Smooth muscle cell (in vitro differentiated cells): ENCODE data around the gene MRPS5. TPM values are rescaled to one million over a fixed set of nuclear protein-coding genes. Genes with fewer than 3 reads are reported as not detected.

Experiments used
- DNase-seq: peaks from one replicate; lab custom pipeline; 2025; ENCODE audit not compliant: unreplicated experiment; lab: John Stamatoyannopoulos, UW
- H2AFZ ChIP-seq: fragments of 200-600 bp; sonication (generic); 2 replicates; pipeline ENCODE4 v1.6.0; 2016; ENCODE audit warnings: antibody characterized with exemption, low read depth, mild to moderate bottlenecking
- H3F3A ChIP-seq: fragments of 200-600 bp; sonication (generic); 2 replicates; pipeline ENCODE4 v1.6.0; 2017; ENCODE audit warnings: antibody characterized with exemption, low read depth
- H3K27ac ChIP-seq: fragments of 200-600 bp; sonication (generic); 2 replicates; pipeline ENCODE4 v1.5.1; 2016; ENCODE audit warnings: low read depth, mild to moderate bottlenecking
- H3K27me3 ChIP-seq: fragments of 200-600 bp; sonication (generic); 2 replicates; pipeline ENCODE4 v1.6.1; 2016; ENCODE audit warnings: low read depth, mild to moderate bottlenecking
- H3K36me3 ChIP-seq: fragments of 200-600 bp; sonication (generic); 2 replicates; pipeline ENCODE4 v1.5.1; 2016; ENCODE audit warnings: low read depth
- H3K4me1 ChIP-seq: fragments of 200-600 bp; sonication (generic); 2 replicates; pipeline ENCODE4 v1.5.1; 2016; ENCODE audit warnings: low read depth
- H3K4me2 ChIP-seq: fragments of 200-600 bp; sonication (generic); 2 replicates; pipeline ENCODE4 v1.6.0; 2016; ENCODE audit warnings: mild to moderate bottlenecking
- H3K4me3 ChIP-seq: fragments of 200-600 bp; sonication (generic); 2 replicates; pipeline ENCODE4 v1.5.1; 2016; ENCODE audit warnings: mild to moderate bottlenecking
- H3K79me2 ChIP-seq: fragments of 200-600 bp; sonication (generic); 2 replicates; pipeline ENCODE4 v1.6.0; 2016; ENCODE audit warnings: low read depth, mild to moderate bottlenecking
- H3K9ac ChIP-seq: fragments of 200-600 bp; sonication (generic); 2 replicates; pipeline ENCODE4 v1.6.0; 2016; ENCODE audit warnings: low read depth
- H3K9me3 ChIP-seq: fragments of 200-600 bp; sonication (generic); replicated peaks from 2 replicates; pipeline ENCODE4 v1.5.1; 2016; ENCODE audit warnings: low read depth
- H4K20me1 ChIP-seq: fragments of 200-600 bp; sonication (generic); 2 replicates; pipeline ENCODE4 v1.6.0; 2016; ENCODE audit warnings: low read depth
- WGBS: methylation state at CpG from one replicate; pipeline ENCODE4 v1.1.7; 2016; ENCODE audit warnings: low lambda C conversion rate; 5-methylcytosine and 5-hydroxymethylcytosine counted together
- polyA plus RNA-seq: library from polyadenylated mRNA; unstranded; fragments of >200 nt; fragmentation: Nextera tagmentation; extraction: Ambion mirVana; gene quantifications from 2 replicates; pipeline ENCODE4 v1.2.1, GENCODE V29; 2016
- total RNA-seq: library from RNA; depleted of rRNA; stranded (reverse); fragments of >200 nt; gene quantifications from 2 replicates; pipeline ENCODE4 v1.2.3, GENCODE V29; 2014
- TF ChIP-seq, protein P1 (sequence below): fragments of 200-600 bp; sonication (generic); IDR thresholded peaks from 2 replicates; pipeline ENCODE4 v1.5.1; 2017; ENCODE audit warnings: borderline replicate concordance, mild to moderate bottlenecking, antibody characterized with exemption; ENCODE audit not compliant: insufficient read depth, poor library complexity, severe bottlenecking

MRPS5 gene
- total and polyA plus RNA-seq, 2 experiments from 2014 or later: 41.1 to 46.2 TPM

DNA sequence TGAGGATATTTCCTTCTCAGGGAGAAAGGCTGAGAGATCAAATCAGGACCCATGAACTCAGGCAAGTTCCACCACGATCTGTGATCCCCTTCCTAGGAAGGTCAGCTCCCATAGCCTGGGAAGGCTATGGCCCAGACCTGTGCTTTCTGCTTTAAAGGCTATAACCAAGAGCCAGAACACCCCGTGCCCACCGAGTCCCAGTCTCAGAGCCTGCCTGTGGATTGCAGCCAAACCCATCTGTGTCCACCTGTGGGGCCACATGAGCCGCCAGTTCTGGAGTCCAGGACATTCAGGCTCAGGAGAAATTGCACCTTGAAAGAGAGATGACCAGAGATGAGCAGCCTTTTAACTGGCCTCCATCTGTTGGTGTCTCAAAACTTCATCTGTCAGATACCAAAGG, 49.2 kb downstream of the MRPS5 start:
- Histone ChIP-seq H3K4me2 (no peak overlapping the region), H3F3A (no peaks in the 10 kb centered on the region), H3K36me3 (no peaks in the 10 kb centered on the region), H3K4me1 (no peaks in the 10 kb centered on the region), H3K79me2 (no peaks in the 10 kb centered on the region), H3K9ac (no peak overlapping the region), H3K27me3 (no peaks in the 10 kb centered on the region), H3K27ac (no peak overlapping the region), H3K4me3 (no peak overlapping the region), H4K20me1 (no peaks in the 10 kb centered on the region), H2AFZ (no peak overlapping the region), H3K9me3 (no peaks in the 10 kb centered on the region)
- no peak for DNase-seq
- TF ChIP-seq, protein P1, sequence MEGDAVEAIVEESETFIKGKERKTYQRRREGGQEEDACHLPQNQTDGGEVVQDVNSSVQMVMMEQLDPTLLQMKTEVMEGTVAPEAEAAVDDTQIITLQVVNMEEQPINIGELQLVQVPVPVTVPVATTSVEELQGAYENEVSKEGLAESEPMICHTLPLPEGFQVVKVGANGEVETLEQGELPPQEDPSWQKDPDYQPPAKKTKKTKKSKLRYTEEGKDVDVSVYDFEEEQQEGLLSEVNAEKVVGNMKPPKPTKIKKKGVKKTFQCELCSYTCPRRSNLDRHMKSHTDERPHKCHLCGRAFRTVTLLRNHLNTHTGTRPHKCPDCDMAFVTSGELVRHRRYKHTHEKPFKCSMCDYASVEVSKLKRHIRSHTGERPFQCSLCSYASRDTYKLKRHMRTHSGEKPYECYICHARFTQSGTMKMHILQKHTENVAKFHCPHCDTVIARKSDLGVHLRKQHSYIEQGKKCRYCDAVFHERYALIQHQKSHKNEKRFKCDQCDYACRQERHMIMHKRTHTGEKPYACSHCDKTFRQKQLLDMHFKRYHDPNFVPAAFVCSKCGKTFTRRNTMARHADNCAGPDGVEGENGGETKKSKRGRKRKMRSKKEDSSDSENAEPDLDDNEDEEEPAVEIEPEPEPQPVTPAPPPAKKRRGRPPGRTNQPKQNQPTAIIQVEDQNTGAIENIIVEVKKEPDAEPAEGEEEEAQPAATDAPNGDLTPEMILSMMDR: no peak
- 71% methylated on average over 4 of the region's 4 CpGs for WGBS

DNA sequence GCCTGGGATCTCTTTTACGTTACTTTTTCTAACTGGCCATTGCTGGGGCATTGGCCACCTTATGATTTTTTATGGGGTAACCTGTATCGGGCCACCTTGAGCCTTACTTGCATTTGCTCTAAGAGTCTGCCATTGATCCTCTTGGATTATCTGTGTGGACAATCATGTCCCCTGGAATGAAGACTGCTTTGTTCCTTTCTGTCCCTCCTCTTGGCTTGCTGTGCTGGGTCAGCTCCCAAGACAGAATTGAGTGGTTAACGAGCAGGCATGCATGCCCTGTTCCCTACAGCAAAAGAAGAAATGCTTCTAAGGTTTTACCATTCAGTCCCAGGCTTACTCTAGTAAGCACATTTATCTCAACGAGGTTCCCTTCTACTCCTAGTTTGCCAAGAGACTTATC, 49.8 kb downstream of the MRPS5 start:
- no peaks in the 10 kb centered on the region for H3K79me2 ChIP-seq
- no peak overlapping the region for H3K4me3 ChIP-seq
- TF ChIP-seq, protein P1: no peak
- H3K27me3 ChIP-seq: no peaks in the 10 kb centered on the region
- H3K9me3 ChIP-seq: no peaks in the 10 kb centered on the region
- 78% methylated on average over 4 of the region's 4 CpGs for WGBS
- no peaks in the 10 kb centered on the region for H4K20me1 ChIP-seq
- no peaks in the 10 kb centered on the region for H3K4me1 ChIP-seq
- H3K27ac ChIP-seq: no peak overlapping the region
- no peaks in the 10 kb centered on the region for H3K36me3 ChIP-seq
- DNase-seq: no peak
- no peak overlapping the region for H3K9ac ChIP-seq
- H3F3A ChIP-seq: no peaks in the 10 kb centered on the region
- H3K4me2 ChIP-seq: no peak overlapping the region
- no peak overlapping the region for H2AFZ ChIP-seq

DNA sequence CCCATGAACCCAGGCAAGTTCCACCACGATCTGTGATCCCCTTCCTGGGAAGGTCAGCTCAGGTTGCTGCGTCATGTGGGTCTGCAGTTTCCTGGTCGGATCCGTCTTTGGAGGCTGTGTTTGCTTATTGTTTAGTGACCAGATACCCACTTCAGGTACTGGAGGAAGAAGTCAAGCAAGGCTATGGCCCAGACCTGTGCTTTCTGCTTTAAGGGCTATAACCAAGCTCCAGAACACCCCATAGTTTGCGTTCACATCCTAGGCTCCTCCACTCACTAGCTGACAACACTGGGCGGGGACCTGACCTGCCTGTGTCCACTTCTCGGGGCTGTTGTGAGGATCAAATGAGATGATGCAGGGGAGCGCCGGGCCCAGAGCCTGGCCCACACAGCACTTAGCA, 52.1 kb downstream of the MRPS5 start:
- Histone ChIP-seq H4K20me1 (no peaks in the 10 kb centered on the region), H3K9ac (no peak overlapping the region), H3K9me3 (no peaks in the 10 kb centered on the region), H3K79me2 (no peaks in the 10 kb centered on the region), H3K4me2 (no peak overlapping the region), H3K27ac (no peak overlapping the region), H3F3A (no peaks in the 10 kb centered on the region), H3K4me3 (no peak overlapping the region), H2AFZ (no peak overlapping the region), H3K4me1 (no peaks in the 10 kb centered on the region), H3K36me3 (no peaks in the 10 kb centered on the region), H3K27me3 (no peaks in the 10 kb centered on the region)
- DNase-seq: no peak
- 90% methylated on average over 9 of the region's 9 CpGs for WGBS
- TF ChIP-seq, protein P1: no peak

DNA sequence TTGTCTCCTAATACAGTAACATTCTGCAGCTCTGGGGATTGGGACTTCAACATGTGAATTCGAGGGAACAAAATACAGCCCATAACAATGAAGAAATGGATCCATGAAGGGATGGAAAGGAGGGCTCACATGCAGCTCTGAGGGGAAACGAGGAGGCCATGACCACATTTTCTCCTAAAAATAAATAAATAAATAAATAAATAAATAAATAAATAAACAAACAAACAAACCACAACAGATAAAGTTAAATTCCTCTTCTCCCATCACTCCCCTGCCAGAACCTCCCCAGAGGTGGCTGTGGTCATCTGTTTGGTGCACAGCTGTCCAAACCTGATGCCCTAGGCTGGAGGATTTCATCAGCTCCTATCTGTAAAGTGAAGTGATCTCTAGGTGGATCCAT, 53.4 kb downstream of the MRPS5 start:
- Histone ChIP-seq H3K79me2 (no peaks in the 10 kb centered on the region), H4K20me1 (no peaks in the 10 kb centered on the region), H2AFZ (no peak overlapping the region), H3K9me3 (no peaks in the 10 kb centered on the region), H3K36me3 (no peaks in the 10 kb centered on the region), H3K4me1 (no peaks in the 10 kb centered on the region), H3K9ac (no peak overlapping the region), H3K4me2 (no peak overlapping the region), H3K27me3 (no peaks in the 10 kb centered on the region), H3K27ac (no peak overlapping the region), H3K4me3 (no peak overlapping the region), H3F3A (no peaks in the 10 kb centered on the region)
- TF ChIP-seq, protein P1: no peak
- WGBS: 63% methylated on average over 2 of the region's 2 CpGs
- no peak for DNase-seq
